DND-41 (cell line): Measurements from ENCODE around the gene TYSND1.

Experiments
- CTCF ChIP-seq: IDR thresholded peaks from 2 replicates; pipeline ENCODE4 v1.5.1; 2012; ENCODE audit warnings: borderline replicate concordance, low read length, moderate library complexity, mild to moderate bottlenecking; ENCODE audit not compliant: poor library complexity, severe bottlenecking; ENCODE audit errors: extremely low read depth
- EZH2 ChIP-seq: IDR thresholded peaks from 3 replicates; pipeline ENCODE4 v1.6.1; 2012; ENCODE audit warnings: borderline replicate concordance, low read depth, mild to moderate bottlenecking, moderate library complexity, low read length, inconsistent platforms; ENCODE audit not compliant: severe bottlenecking

GRCh38 chr10:70135684-70136083 lies 10.8 kb downstream of the TYSND1 start:
- TF ChIP-seq CTCF, result no peak
- TF ChIP-seq EZH2, result no peak
